SK-N-SH (cell line): Measurements from ENCODE around the gene PLXND1. TPM values are rescaled to one million over a fixed set of nuclear protein-coding genes. Genes with fewer than 3 reads are reported as not detected.

ENCODE experiments used
- CTCF ChIA-PET: fragments of 300-600, 350-600 bp; formaldehyde crosslinking; extraction: SDS; loops from one replicate; lab custom pipeline; 2021; lab: Yijun Ruan, JAX
- POLR2A ChIA-PET: fragments of 350-600 bp; sonication (Branson Sonifier 250); formaldehyde crosslinking; extraction: SDS; loops from one replicate; lab custom pipeline; 2020; ENCODE audit warnings: antibody characterized with exemption, inconsistent platforms; lab: Yijun Ruan, JAX
- DNase-seq: peaks from one replicate; pipeline ENCODE4 v3.0.0; 2012
- H2AFZ ChIP-seq: fragments of 200-600 bp; sonication (generic); 2 replicates; pipeline ENCODE4 v1.8.1; 2016; ENCODE audit warnings: antibody characterized with exemption, mild to moderate bottlenecking, low read depth
- H3F3A ChIP-seq: fragments of 200-600 bp; sonication (generic); replicated peaks from 2 replicates; pipeline ENCODE3; 2016; ENCODE audit warnings: antibody characterized with exemption, mild to moderate bottlenecking; ENCODE audit not compliant: insufficient read depth
- H3K27ac ChIP-seq, 2 experiments: fragments of 200-500 bp in 1 of 2; fragments of 200-600 bp in 1 of 2; sonication (Bioruptor generic) in 1 of 2; sonication (generic), shearing (Covaris generic) in 1 of 2; 2 replicates each; pipeline versions ENCODE4 v1.5.1 to v1.6.1; 2014 to 2016; ENCODE audit warnings: low read depth in 2 of 2, inconsistent platforms in 1 of 2, low read length in 1 of 2, mild to moderate bottlenecking in 1 of 2, mixed read lengths in 1 of 2
- H3K27me3 ChIP-seq: fragments of 200-600 bp; sonication (generic), shearing (Covaris generic); 2 replicates; pipeline ENCODE4 v1.6.1; 2016; ENCODE audit warnings: mixed run types; ENCODE audit not compliant: insufficient read depth
- H3K36me3 ChIP-seq, 2 experiments: fragments of 200-500 bp in 1 of 2; fragments of 200-600 bp in 1 of 2; sonication (Bioruptor generic) in 1 of 2; sonication (generic) in 1 of 2; replicated peaks in 1 of 2; 2 replicates each; pipeline versions ENCODE3 to v1.5.1; 2014 to 2016; ENCODE audit warnings: low read length in 1 of 2, mild to moderate bottlenecking in 1 of 2; ENCODE audit not compliant: insufficient read depth in 2 of 2, control insufficient read depth in 1 of 2
- H3K4me1 ChIP-seq, 2 experiments: fragments of 200-500 bp in 1 of 2; fragments of 200-600 bp in 1 of 2; sonication (Bioruptor generic) in 1 of 2; sonication (generic), shearing (Covaris generic) in 1 of 2; 2 replicates each; pipeline versions ENCODE4 v1.5.1 to v1.6.1; 2014 to 2016; ENCODE audit warnings: low read depth in 1 of 2, low read length in 1 of 2, mixed run types in 1 of 2; ENCODE audit not compliant: insufficient read depth in 2 of 2, control insufficient read depth in 1 of 2
- H3K4me2 ChIP-seq: fragments of 200-600 bp; sonication (generic), shearing (Covaris generic); 2 replicates; pipeline ENCODE4 v1.6.1; 2017; ENCODE audit warnings: mixed run types
- H3K4me3 ChIP-seq, 2 experiments: fragments of 200-500 bp in 1 of 2; fragments of 200-600 bp in 1 of 2; sonication (Bioruptor generic) in 1 of 2; sonication (generic), shearing (Covaris generic) in 1 of 2; 2 replicates each; pipeline versions ENCODE4 v1.5.1 to v1.8.1; 2014 to 2016; ENCODE audit warnings: low read depth in 2 of 2, inconsistent platforms in 1 of 2, low read length in 1 of 2, mild to moderate bottlenecking in 1 of 2, mixed read lengths in 1 of 2, moderate library complexity in 1 of 2
- H3K79me2 ChIP-seq: fragments of 200-600 bp; sonication (generic); 2 replicates; pipeline ENCODE4 v1.8.1; 2017; ENCODE audit warnings: mild to moderate bottlenecking; ENCODE audit not compliant: insufficient read depth
- H3K9ac ChIP-seq: fragments of 200-600 bp; sonication (generic); 2 replicates; pipeline ENCODE4 v1.6.1; 2017; ENCODE audit warnings: mixed run types
- H3K9me2 ChIP-seq: fragments of 200-600 bp; sonication (generic); 2 replicates; pipeline ENCODE4 v1.6.1; 2017; ENCODE audit warnings: mixed run types
- H3K9me3 ChIP-seq: fragments of 200-600 bp; sonication (generic); 2 replicates; pipeline ENCODE4 v1.6.1; 2017; ENCODE audit warnings: mixed run types, mild to moderate bottlenecking, moderate library complexity
- H4K20me1 ChIP-seq: fragments of 200-600 bp; sonication (generic); 2 replicates; pipeline ENCODE4 v1.6.1; 2017; ENCODE audit warnings: mild to moderate bottlenecking, mixed run types; ENCODE audit not compliant: insufficient read depth
- ELF1 ChIP-seq: IDR thresholded peaks from 2 replicates; pipeline ENCODE4 v1.4.0; 2012
- EP300 ChIP-seq, 2 experiments: IDR thresholded peaks; 2 replicates each; pipeline versions ENCODE4 v1.4.0 to v1.6.1; 2012; ENCODE audit warnings: borderline replicate concordance in 1 of 2, low read depth in 1 of 2, low read length in 1 of 2
- EZH2phosphoT487 ChIP-seq: fragments of 200-600 bp; sonication (generic); IDR thresholded peaks from 2 replicates; pipeline ENCODE4 v1.6.1; 2017; ENCODE audit warnings: low read depth, mixed run types, mild to moderate bottlenecking, antibody characterized with exemption, moderate library complexity, borderline replicate concordance
- FOSL2 ChIP-seq: IDR thresholded peaks from 2 replicates; pipeline ENCODE4 v1.4.0; 2012; ENCODE audit warnings: low read depth, mild to moderate bottlenecking, moderate library complexity, borderline replicate concordance
- FOXM1 ChIP-seq: IDR thresholded peaks from 2 replicates; pipeline ENCODE4 v1.4.0; 2012; ENCODE audit warnings: low read depth, mild to moderate bottlenecking
- GATA2 ChIP-seq: sonication (generic); formaldehyde crosslinking; IDR thresholded peaks from 2 replicates; pipeline ENCODE4 v1.5.0; 2020; ENCODE audit warnings: mild to moderate bottlenecking, missing genetic modification reagents
- MEF2A ChIP-seq: IDR thresholded peaks from 2 replicates; pipeline ENCODE4 v1.4.0; 2012; ENCODE audit warnings: low read depth, borderline replicate concordance
- MXI1 ChIP-seq: IDR thresholded peaks from 2 replicates; pipeline ENCODE4 v1.6.1; 2012; ENCODE audit warnings: mild to moderate bottlenecking, low read depth, low read length, improper control_type of control experiment
- NFIC ChIP-seq: IDR thresholded peaks from 2 replicates; pipeline ENCODE4 v1.4.0; 2012; ENCODE audit warnings: borderline replicate concordance
- SIN3A ChIP-seq: IDR thresholded peaks from 2 replicates; pipeline ENCODE4 v1.6.1; 2012; ENCODE audit warnings: low read depth, mild to moderate bottlenecking, low read length, moderate library complexity, borderline replicate concordance
- TAF1 ChIP-seq: IDR thresholded peaks from 2 replicates; pipeline ENCODE4 v1.6.1; 2012; ENCODE audit warnings: low read depth, mild to moderate bottlenecking, low read length, moderate library complexity, borderline replicate concordance
- TEAD4 ChIP-seq: IDR thresholded peaks from 2 replicates; pipeline ENCODE4 v1.4.0; 2012; ENCODE audit warnings: mild to moderate bottlenecking, borderline replicate concordance; ENCODE audit not compliant: insufficient read depth
- YY1 ChIP-seq: IDR thresholded peaks from 2 replicates; pipeline ENCODE4 v1.4.0; 2012; ENCODE audit warnings: low read depth, mild to moderate bottlenecking
- WGBS: methylation state at CpG from one replicate; pipeline ENCODE4 v1.1.6; 2017; ENCODE audit warnings: low lambda C conversion rate; 5-methylcytosine and 5-hydroxymethylcytosine counted together
- polyA plus RNA-seq, 3 experiments: library from polyadenylated mRNA; depleted of rRNA; stranded (reverse); fragments of >200 nt; gene quantifications; 2 replicates each; pipeline ENCODE4 v1.2.3, GENCODE V29; 2012
- TF ChIP-seq, protein P1 (sequence below): IDR thresholded peaks from 2 replicates; pipeline ENCODE4 v1.4.0; 2012; ENCODE audit warnings: low read depth, borderline replicate concordance
- TF ChIP-seq, protein P2 (sequence below): fragments of 200-600 bp; sonication (generic); IDR thresholded peaks from 2 replicates; pipeline ENCODE4 v1.6.1; 2017; ENCODE audit warnings: antibody characterized with exemption, mild to moderate bottlenecking, moderate library complexity
- TF ChIP-seq, protein P3 (sequence below): IDR thresholded peaks from 2 replicates; pipeline ENCODE4; 2012
- TF ChIP-seq, protein P4 (sequence below): fragments of 150-350 bp; IDR thresholded peaks from 2 replicates; pipeline ENCODE4 v1.6.1; 2017; ENCODE audit warnings: antibody characterized with exemption, low read length, low read depth, borderline replicate concordance
- TF ChIP-seq, protein P5 (sequence below): IDR thresholded peaks from 2 replicates; pipeline ENCODE4 v1.6.1; 2012; ENCODE audit warnings: mild to moderate bottlenecking, low read depth, low read length, moderate library complexity

The PLXND1 gene
- polyA plus RNA-seq, 1 of the 3 experiments (the other 2 are of a cell fraction): 53.5 TPM

DNA sequence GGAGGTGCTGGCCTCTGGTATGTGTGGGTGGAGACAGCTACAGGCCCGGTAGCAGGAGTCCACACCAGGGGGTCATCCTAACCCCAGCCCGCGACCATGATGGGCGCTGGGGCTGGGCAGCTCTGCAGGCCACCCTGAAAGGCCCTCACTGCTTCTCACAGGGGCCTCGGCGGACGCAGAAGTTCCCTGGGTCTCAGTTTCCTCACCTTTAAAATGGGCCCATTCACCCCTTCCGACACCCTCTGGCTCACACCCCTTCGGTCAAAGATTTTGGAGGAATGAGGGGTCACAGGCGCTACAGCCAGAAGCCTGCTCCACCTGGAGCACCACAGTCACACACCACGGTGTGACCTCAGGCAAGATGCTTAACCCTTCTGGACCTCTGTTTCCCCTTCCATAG is 8.0 kb downstream of the PLXND1 start:
- H3K9me3 ChIP-seq: no peaks in the 10 kb centered on the region
- H4K20me1 ChIP-seq: no peaks in the 10 kb centered on the region; the same call in 1 of the 2 replicates
- WGBS: 97% methylated on average over 10 of the region's 11 CpGs
- H3K36me3 ChIP-seq: no peaks in the 10 kb centered on the region
- H3K4me3 ChIP-seq: no peak overlapping the region
- ChIA-PET POLR2A (no interaction called here), CTCF (interaction anchor here (0.8 kb wide), 1 partner anchor 108 kb away, joined by 3 read pairs; no protein-coding TSS in a partner anchor)
- H3K9ac ChIP-seq: no peak overlapping the region
- H3K4me1 ChIP-seq: peaks cover 2 to 22% of the 10 kb centered on the region in 2 experiments; a peak in 3 of 4 replicates
- no peaks in the 10 kb centered on the region for H3K27me3 ChIP-seq
- DNase-seq: no peak
- TF ChIP-seq NFIC: no peak
- TF ChIP-seq FOXM1: no peak
- TF ChIP-seq MEF2A: no peak
- TF ChIP-seq EZH2phosphoT487: no peak
- no peak for TF ChIP-seq SIN3A
- TF ChIP-seq, protein P1, sequence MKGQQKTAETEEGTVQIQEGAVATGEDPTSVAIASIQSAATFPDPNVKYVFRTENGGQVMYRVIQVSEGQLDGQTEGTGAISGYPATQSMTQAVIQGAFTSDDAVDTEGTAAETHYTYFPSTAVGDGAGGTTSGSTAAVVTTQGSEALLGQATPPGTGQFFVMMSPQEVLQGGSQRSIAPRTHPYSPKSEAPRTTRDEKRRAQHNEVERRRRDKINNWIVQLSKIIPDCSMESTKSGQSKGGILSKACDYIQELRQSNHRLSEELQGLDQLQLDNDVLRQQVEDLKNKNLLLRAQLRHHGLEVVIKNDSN: no peak
- no peak for TF ChIP-seq TAF1
- no peaks in the 10 kb centered on the region for H3K9me2 ChIP-seq
- no peak overlapping the region for H3K27ac ChIP-seq
- H3F3A ChIP-seq: peaks cover 4% of the 10 kb centered on the region
- peaks cover 35% of the 10 kb centered on the region for H3K79me2 ChIP-seq
- H2AFZ ChIP-seq: no peak overlapping the region
- H3K4me2 ChIP-seq: no peak overlapping the region

DNA sequence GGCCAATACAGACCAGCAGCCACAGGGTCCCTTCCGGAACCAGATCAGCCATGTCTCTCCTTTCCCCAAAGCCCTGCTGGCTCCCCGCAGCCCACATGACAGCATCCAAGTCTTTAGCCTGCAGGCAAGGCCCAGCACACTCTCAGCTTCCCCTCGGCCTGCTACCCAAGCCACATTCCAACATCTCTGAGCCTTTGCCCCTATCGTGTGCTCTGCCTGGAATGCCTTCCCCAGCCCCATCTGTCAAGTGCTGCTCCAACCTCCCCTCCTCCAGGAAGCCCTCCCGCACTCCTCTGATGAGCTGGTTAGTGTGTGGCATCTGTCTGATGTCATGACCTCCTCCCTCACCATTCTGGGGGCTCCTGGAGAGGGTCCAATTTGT is 8.5 kb downstream of the PLXND1 start:
- H3K27me3 ChIP-seq: no peaks in the 10 kb centered on the region
- no peak for DNase-seq
- POLR2A ChIA-PET: no interaction called here
- peaks cover 3% of the 10 kb centered on the region for H3F3A ChIP-seq
- H3K4me2 ChIP-seq: no peak overlapping the region
- H3K9me3 ChIP-seq: no peaks in the 10 kb centered on the region
- CTCF ChIA-PET: interaction anchor here (0.6 to 1.3 kb wide), 4 partner anchors 34 to 346 kb away, joined by 3 to 4 read pairs (median 3); no protein-coding TSS in a partner anchor
- no peaks in the 10 kb centered on the region for H4K20me1 ChIP-seq
- H3K27ac ChIP-seq: no peak overlapping the region
- no peak overlapping the region for H3K9ac ChIP-seq
- H2AFZ ChIP-seq: no peak overlapping the region
- H3K9me2 ChIP-seq: no peaks in the 10 kb centered on the region
- 88% methylated on average over 4 of the region's 5 CpGs for WGBS
- no peak overlapping the region for H3K4me3 ChIP-seq
- peaks cover 35% of the 10 kb centered on the region for H3K79me2 ChIP-seq
- TF ChIP-seq, protein P2, sequence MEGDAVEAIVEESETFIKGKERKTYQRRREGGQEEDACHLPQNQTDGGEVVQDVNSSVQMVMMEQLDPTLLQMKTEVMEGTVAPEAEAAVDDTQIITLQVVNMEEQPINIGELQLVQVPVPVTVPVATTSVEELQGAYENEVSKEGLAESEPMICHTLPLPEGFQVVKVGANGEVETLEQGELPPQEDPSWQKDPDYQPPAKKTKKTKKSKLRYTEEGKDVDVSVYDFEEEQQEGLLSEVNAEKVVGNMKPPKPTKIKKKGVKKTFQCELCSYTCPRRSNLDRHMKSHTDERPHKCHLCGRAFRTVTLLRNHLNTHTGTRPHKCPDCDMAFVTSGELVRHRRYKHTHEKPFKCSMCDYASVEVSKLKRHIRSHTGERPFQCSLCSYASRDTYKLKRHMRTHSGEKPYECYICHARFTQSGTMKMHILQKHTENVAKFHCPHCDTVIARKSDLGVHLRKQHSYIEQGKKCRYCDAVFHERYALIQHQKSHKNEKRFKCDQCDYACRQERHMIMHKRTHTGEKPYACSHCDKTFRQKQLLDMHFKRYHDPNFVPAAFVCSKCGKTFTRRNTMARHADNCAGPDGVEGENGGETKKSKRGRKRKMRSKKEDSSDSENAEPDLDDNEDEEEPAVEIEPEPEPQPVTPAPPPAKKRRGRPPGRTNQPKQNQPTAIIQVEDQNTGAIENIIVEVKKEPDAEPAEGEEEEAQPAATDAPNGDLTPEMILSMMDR: no peak
- TF ChIP-seq ELF1 (no peak), MEF2A (no peak), NFIC (no peak), TEAD4 (no peak), EP300 (IDR thresholded peaks at IDR 0.05; ENCODE audit: borderline replicate concordance in 1 of 2, low read depth in 1 of 2, low read length in 1 of 2) (no peak), MXI1 (no peak), YY1 (no peak), GATA2 (no peak), FOSL2 (no peak)
- TF ChIP-seq, protein P3, sequence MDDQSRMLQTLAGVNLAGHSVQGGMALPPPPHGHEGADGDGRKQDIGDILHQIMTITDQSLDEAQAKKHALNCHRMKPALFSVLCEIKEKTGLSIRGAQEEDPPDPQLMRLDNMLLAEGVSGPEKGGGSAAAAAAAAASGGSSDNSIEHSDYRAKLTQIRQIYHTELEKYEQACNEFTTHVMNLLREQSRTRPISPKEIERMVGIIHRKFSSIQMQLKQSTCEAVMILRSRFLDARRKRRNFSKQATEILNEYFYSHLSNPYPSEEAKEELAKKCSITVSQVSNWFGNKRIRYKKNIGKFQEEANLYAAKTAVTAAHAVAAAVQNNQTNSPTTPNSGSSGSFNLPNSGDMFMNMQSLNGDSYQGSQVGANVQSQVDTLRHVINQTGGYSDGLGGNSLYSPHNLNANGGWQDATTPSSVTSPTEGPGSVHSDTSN: no peak
- TF ChIP-seq, protein P4, sequence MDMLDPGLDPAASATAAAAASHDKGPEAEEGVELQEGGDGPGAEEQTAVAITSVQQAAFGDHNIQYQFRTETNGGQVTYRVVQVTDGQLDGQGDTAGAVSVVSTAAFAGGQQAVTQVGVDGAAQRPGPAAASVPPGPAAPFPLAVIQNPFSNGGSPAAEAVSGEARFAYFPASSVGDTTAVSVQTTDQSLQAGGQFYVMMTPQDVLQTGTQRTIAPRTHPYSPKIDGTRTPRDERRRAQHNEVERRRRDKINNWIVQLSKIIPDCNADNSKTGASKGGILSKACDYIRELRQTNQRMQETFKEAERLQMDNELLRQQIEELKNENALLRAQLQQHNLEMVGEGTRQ: no peak
- TF ChIP-seq, protein P1: no peak
- TF ChIP-seq, protein P5, sequence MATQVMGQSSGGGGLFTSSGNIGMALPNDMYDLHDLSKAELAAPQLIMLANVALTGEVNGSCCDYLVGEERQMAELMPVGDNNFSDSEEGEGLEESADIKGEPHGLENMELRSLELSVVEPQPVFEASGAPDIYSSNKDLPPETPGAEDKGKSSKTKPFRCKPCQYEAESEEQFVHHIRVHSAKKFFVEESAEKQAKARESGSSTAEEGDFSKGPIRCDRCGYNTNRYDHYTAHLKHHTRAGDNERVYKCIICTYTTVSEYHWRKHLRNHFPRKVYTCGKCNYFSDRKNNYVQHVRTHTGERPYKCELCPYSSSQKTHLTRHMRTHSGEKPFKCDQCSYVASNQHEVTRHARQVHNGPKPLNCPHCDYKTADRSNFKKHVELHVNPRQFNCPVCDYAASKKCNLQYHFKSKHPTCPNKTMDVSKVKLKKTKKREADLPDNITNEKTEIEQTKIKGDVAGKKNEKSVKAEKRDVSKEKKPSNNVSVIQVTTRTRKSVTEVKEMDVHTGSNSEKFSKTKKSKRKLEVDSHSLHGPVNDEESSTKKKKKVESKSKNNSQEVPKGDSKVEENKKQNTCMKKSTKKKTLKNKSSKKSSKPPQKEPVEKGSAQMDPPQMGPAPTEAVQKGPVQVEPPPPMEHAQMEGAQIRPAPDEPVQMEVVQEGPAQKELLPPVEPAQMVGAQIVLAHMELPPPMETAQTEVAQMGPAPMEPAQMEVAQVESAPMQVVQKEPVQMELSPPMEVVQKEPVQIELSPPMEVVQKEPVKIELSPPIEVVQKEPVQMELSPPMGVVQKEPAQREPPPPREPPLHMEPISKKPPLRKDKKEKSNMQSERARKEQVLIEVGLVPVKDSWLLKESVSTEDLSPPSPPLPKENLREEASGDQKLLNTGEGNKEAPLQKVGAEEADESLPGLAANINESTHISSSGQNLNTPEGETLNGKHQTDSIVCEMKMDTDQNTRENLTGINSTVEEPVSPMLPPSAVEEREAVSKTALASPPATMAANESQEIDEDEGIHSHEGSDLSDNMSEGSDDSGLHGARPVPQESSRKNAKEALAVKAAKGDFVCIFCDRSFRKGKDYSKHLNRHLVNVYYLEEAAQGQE: no peak
- H3K36me3 ChIP-seq: no peaks in the 10 kb centered on the region
- peaks cover 2 to 19% of the 10 kb centered on the region in 2 experiments; a peak in 3 of 4 replicates for H3K4me1 ChIP-seq
